Measurements from ENCODE around the gene PLXNA4.

DNA sequence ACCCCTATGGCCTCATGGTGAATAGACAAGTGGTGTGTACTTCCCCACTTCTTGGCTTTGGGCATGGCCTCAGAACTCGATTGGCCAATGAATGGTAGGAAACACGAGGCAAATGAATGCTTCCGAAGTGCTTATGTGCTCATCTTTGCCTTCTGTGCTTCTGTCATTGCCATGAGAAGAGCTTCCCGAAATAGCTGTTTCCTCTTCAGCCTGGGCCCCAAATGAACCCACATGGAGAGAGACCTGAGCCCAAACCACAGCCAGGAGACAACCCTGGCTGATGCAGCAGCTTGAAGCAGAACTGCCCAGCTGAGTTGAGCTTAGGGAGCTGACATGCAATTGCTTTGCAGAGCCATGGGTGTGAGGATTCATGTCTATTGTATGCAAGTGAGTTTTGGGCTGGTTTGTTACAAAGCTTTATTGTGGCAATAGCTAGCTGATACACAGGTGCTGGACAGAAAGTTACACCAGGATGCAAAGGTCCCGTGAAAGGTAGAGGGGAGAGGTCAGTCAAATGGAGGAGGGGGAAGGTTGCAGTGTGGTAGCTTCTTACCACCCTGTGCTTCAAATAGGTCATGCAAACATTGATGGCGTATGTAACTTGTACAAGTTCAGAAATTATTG lies 328.2 kb downstream of the PLXNA4 start:
- no peak for TF ChIP-seq KAT7 (CRISPR knock-in tag; IDR thresholded peaks at IDR 0.05; ENCODE audit: borderline replicate concordance)
- TF ChIP-seq, protein P1, sequence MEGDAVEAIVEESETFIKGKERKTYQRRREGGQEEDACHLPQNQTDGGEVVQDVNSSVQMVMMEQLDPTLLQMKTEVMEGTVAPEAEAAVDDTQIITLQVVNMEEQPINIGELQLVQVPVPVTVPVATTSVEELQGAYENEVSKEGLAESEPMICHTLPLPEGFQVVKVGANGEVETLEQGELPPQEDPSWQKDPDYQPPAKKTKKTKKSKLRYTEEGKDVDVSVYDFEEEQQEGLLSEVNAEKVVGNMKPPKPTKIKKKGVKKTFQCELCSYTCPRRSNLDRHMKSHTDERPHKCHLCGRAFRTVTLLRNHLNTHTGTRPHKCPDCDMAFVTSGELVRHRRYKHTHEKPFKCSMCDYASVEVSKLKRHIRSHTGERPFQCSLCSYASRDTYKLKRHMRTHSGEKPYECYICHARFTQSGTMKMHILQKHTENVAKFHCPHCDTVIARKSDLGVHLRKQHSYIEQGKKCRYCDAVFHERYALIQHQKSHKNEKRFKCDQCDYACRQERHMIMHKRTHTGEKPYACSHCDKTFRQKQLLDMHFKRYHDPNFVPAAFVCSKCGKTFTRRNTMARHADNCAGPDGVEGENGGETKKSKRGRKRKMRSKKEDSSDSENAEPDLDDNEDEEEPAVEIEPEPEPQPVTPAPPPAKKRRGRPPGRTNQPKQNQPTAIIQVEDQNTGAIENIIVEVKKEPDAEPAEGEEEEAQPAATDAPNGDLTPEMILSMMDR (IDR thresholded peaks at IDR 0.05 in 2 of 3, conservative IDR thresholded peaks at IDR 0.05 in 1 of 3; ENCODE audit: insufficient read depth in 2 of 3, low read depth in 1 of 3, low read length in 3 of 3), result no peak
- no peak for TF ChIP-seq ESRRA (IDR thresholded peaks at IDR 0.05; ENCODE audit: borderline replicate concordance, low read depth)
- TF ChIP-seq, protein P2, sequence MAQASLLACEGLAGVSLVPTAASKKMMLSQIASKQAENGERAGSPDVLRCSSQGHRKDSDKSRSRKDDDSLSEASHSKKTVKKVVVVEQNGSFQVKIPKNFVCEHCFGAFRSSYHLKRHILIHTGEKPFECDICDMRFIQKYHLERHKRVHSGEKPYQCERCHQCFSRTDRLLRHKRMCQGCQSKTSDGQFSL (CRISPR knock-in tag; IDR thresholded peaks at IDR 0.05), result no peak
- TF ChIP-seq, protein P2 (tag; IDR thresholded peaks at IDR 0.05), result no peak
- no peak for TF ChIP-seq TBP (optimal IDR thresholded peaks at IDR 0.05; ENCODE audit: low read depth, low read length)
- no peak for TF ChIP-seq SUPT5H (IDR thresholded peaks at IDR 0.05)
